HTR-8/SVneo (cell line): ENCODE results near the gene PTX3.
A peak's percentile ranks its signal among the peaks of the same experiment; 100 is the strongest.

Source experiments
- DNase-seq: peaks from one replicate; pipeline ENCODE4 v3.0.0; 2011; ENCODE audit warnings: low spot score, mixed read lengths; ENCODE audit not compliant: insufficient read length
- FAIRE-seq: peaks from 2 replicates; lab custom pipeline; 2011; peaks lifted over from hg19 to GRCh38; lab: Jason Lieb, UNC

The PTX3 gene

GRCh38 chr3:157420606-157421130 is 16.0 kb upstream of the PTX3 start:
- FAIRE-seq = no peak
- DNase-seq = no peak

GRCh38 chr3:157423337-157423736 is 13.3 kb upstream of the PTX3 start:
- DNase-seq = no peak
- no peak for FAIRE-seq

GRCh38 chr3:157427901-157428300 is 8.7 kb upstream of the PTX3 start:
- DNase-seq (no peak), FAIRE-seq (no peak)

GRCh38 chr3:157428853-157429252 is 7.8 kb upstream of the PTX3 start:
- no peak for DNase-seq
- no peak for FAIRE-seq

- no peak for DNase-seq
- FAIRE-seq = no peak
Observed at GRCh38 chr3:157429708-157430107, 6.9 kb upstream of the PTX3 start.

- peak; percentile 48 for DNase-seq
- FAIRE-seq = no peak
Observed at GRCh38 chr3:157438194-157438730, 1.6 kb downstream of the PTX3 start.

- DNase-seq (no peak), FAIRE-seq (no peak)
Observed at GRCh38 chr3:157441102-157441624, 4.5 kb downstream of the PTX3 start.

GRCh38 chr3:157442729-157443128 is 6.1 kb downstream of the PTX3 start:
- DNase-seq (no peak), FAIRE-seq (no peak)

GRCh38 chr3:157443905-157444796 is 7.5 kb downstream of the PTX3 start:
- DNase-seq = no peak

GRCh38 chr3:157444797-157445184 is 8.1 kb downstream of the PTX3 start:
- no peak for FAIRE-seq

More at GRCh38 chr3:157443905-157444796, 7.5 kb downstream of the PTX3 start:
- no peak for FAIRE-seq

GRCh38 chr3:157445857-157446256 is 9.2 kb downstream of the PTX3 start:
- DNase-seq (no peak), FAIRE-seq (no peak)

More at GRCh38 chr3:157444797-157445184, 8.1 kb downstream of the PTX3 start:
- DNase-seq = no peak

- DNase-seq (peak; percentile 41), FAIRE-seq (peak; percentile 4)
Observed at GRCh38 chr3:157447026-157447694, 10.5 kb downstream of the PTX3 start.

- DNase-seq (no peak), FAIRE-seq (no peak)
Observed at GRCh38 chr3:157452097-157452496, 15.4 kb downstream of the PTX3 start.

GRCh38 chr3:157453824-157454223 is 17.2 kb downstream of the PTX3 start:
- DNase-seq (no peak), FAIRE-seq (no peak)

GRCh38 chr3:157459706-157460105 is 23.1 kb downstream of the PTX3 start:
- FAIRE-seq (no peak), DNase-seq (no peak)

- DNase-seq = no peak
Observed at GRCh38 chr3:157460253-157460652, 23.6 kb downstream of the PTX3 start.

GRCh38 chr3:157463816-157464215 is 27.2 kb downstream of the PTX3 start:
- no peak for DNase-seq
- FAIRE-seq = no peak

More at GRCh38 chr3:157460253-157460652, 23.6 kb downstream of the PTX3 start:
- no peak for FAIRE-seq

- no peak for DNase-seq
- no peak for FAIRE-seq
Observed at GRCh38 chr3:157464321-157464720, 27.7 kb downstream of the PTX3 start.

- DNase-seq (no peak), FAIRE-seq (no peak)
Observed at GRCh38 chr3:157465741-157466140, 29.1 kb downstream of the PTX3 start.

GRCh38 chr3:157467200-157467599 is 30.6 kb downstream of the PTX3 start:
- FAIRE-seq = no peak
- DNase-seq = no peak
